HuH-7 (cell line): ENCODE results near the gene AMY2B.
"Not testable (repeated sequence)": the region's sequence is repeated elsewhere in the genome, so short reads cannot be mapped to it uniquely, and the experiment has no call there.

ENCODE experiments used
- DNase-seq: peaks from one replicate; pipeline ENCODE4 v3.0.0; 2011; ENCODE audit warnings: low spot score

AMY2B gene

GRCh38 chr1:103571289-103571688 is at the start of gene AMY2B:
Gene AMY2B, plus strand, starts transcription at chr1:103571589. Its CDS starts 14 bp downstream, at chr1:103571603.
- not testable (repeated sequence) for DNase-seq

GRCh38 chr1:103523346-103523745 is 48.0 kb upstream of the AMY2B start:
- DNase-seq = no peak

- peak; percentile 31 for DNase-seq
Measured at GRCh38 chr1:103525114-103525606, 46.2 kb upstream of the AMY2B start.

- DNase-seq = peak; percentile 44
Measured at GRCh38 chr1:103525607-103526507, 45.5 kb upstream of the AMY2B start, which contains the start of gene RNPC3. Gene RNPC3, plus strand, starts transcription at chr1:103525699. Its CDS starts 372 bp downstream, at chr1:103526071.

- no peak for DNase-seq
Measured at GRCh38 chr1:103527331-103527730, 44.1 kb upstream of the AMY2B start.

- DNase-seq = no peak
Measured at GRCh38 chr1:103529746-103530145, 41.6 kb upstream of the AMY2B start.

- no peak for DNase-seq
Measured at GRCh38 chr1:103538226-103538625, 33.2 kb upstream of the AMY2B start.

GRCh38 chr1:103541431-103541830 is 30.0 kb upstream of the AMY2B start:
- no peak for DNase-seq

- DNase-seq = no peak
Measured at GRCh38 chr1:103546496-103546895, 24.9 kb upstream of the AMY2B start.

- DNase-seq = no peak
Measured at GRCh38 chr1:103547840-103548239, 23.5 kb upstream of the AMY2B start.

- DNase-seq = no peak
Measured at GRCh38 chr1:103560427-103560826, 11.0 kb upstream of the AMY2B start.

GRCh38 chr1:103561124-103561523 is 10.3 kb upstream of the AMY2B start:
- not testable (repeated sequence) for DNase-seq

- DNase-seq = no peak
Measured at GRCh38 chr1:103561643-103562395, 9.6 kb upstream of the AMY2B start.

- no peak for DNase-seq
Measured at GRCh38 chr1:103563056-103563455, 8.3 kb upstream of the AMY2B start.

GRCh38 chr1:103569493-103569892 is 1.9 kb upstream of the AMY2B start:
- DNase-seq = no peak

- no peak for DNase-seq
Measured at GRCh38 chr1:103576065-103576464, 4.7 kb downstream of the AMY2B start.

- DNase-seq = not testable (repeated sequence)
Measured at GRCh38 chr1:103576784-103577183, 5.4 kb downstream of the AMY2B start.

GRCh38 chr1:103582464-103582863 is 11.1 kb downstream of the AMY2B start:
- DNase-seq = no peak

- DNase-seq = no peak
Measured at GRCh38 chr1:103583887-103584286, 12.5 kb downstream of the AMY2B start.

- no peak for DNase-seq
Measured at GRCh38 chr1:103584537-103584936, 13.1 kb downstream of the AMY2B start.

- not testable (repeated sequence) for DNase-seq
Measured at GRCh38 chr1:103602740-103603139, 31.4 kb downstream of the AMY2B start.

GRCh38 chr1:103616362-103616761 is 45.0 kb downstream of the AMY2B start:
- no peak for DNase-seq

GRCh38 chr1:103616994-103617477 is 45.6 kb downstream of the AMY2B start, which contains the start of gene AMY2A:
Gene AMY2A, plus strand, starts transcription at chr1:103617427. Its CDS starts 14 bp downstream, at chr1:103617441.
- DNase-seq = not testable (repeated sequence)
